Kasumi-1 (cell line): ENCODE results near the gene ANKRD22.

Experiments used
- DNase-seq, 2 experiments: peaks; one replicate each; lab custom pipeline; 2025; lab: John Stamatoyannopoulos, UW

Gene ANKRD22

GRCh38 chr10:88800152-88801125 lies 51.2 kb downstream of the ANKRD22 start:
- DNase-seq, result no peak

DNA sequence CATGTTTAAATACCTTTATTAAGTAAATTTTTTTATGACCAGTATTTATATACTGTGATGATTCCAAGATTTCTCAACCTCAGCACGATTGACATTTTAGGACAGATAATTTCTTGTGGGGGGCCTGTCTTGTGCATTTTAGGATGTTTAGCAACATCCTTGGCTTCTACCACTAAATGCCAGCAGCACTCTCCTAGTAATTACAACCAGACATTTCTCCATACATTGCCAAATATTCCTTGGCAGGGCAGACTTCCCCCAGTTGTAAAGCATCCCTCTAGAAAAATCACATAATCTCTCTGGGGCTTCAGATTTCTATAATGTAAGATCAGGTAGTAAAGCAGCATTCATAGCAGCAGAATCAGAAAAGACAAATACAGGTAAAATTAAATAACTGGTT lies 56.9 kb downstream of the ANKRD22 start:
- no peak for DNase-seq

DNA sequence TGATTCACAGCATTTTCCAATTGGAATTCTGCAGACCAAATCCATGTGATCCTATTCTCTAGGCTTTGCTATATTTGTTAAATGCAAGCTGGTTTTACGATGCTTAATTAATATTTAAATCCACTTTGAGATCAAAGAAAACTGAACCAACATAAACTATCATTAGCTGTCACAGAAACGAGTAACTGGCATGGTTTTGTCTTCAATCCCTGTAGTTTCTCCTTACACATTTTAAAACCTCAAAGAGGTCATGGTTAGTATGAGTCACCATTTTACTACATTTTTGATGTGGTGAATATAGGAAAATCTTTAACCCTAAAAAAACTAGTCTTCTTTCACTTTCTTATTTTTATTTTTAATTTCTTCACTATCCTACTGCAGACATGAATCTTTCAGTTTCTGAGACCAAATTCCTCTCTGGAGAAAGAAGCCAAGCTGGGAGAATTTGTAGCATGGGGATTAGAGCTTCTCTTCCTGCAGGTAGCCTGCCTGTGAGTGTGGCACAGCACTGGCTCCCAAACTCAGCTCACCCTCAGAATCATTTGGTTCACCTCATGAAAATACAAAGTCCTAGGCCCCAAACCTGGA lies 57.8 kb downstream of the ANKRD22 start:
- DNase-seq, result peak; percentile 22 to 31

- peak; percentile 43 to 53 for DNase-seq
Observed at GRCh38 chr10:88792661-88793060, 59.0 kb downstream of the ANKRD22 start.

DNA sequence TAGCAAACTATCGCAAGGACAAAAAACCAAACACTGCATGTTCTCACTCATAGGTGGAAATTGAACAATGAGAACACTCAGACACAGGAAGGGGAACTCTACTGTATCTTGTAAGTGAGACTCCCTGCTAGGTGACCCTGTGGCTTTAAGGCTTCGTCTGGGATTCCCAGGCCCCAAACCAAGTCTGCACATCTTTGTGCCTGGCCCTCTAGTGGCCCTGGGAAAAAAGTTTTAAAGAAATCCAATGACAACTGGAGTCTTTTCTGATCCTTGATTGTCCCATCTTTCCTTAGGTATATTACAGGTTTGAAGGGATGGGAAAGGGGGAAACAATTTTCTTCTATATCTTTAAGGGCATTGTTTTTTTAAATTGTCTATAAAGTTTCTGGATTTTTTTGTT lies 59.7 kb downstream of the ANKRD22 start:
- peak; percentile 69 to 75 for DNase-seq

- no peak for DNase-seq
Observed at GRCh38 chr10:88788924-88789323, 62.7 kb downstream of the ANKRD22 start.

DNA sequence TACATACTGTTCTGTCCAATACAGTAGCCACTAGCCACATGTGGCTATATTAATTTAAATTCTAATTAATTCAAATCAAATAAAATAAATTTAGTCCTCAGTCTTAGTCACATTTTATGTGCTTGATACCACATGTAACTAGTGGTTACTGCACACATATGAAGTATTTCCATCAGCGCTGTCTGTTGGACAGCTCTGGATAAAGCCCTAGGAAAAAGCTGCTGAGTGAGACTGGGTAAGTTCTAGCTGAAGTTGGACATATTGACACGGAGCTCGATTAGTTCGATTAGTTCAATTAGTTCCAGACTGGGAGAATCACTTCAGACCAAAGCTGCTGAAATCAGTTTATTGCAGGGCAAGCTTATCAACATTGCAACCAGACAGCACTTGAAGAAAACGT lies 64.2 kb downstream of the ANKRD22 start:
- no peak for DNase-seq

DNA sequence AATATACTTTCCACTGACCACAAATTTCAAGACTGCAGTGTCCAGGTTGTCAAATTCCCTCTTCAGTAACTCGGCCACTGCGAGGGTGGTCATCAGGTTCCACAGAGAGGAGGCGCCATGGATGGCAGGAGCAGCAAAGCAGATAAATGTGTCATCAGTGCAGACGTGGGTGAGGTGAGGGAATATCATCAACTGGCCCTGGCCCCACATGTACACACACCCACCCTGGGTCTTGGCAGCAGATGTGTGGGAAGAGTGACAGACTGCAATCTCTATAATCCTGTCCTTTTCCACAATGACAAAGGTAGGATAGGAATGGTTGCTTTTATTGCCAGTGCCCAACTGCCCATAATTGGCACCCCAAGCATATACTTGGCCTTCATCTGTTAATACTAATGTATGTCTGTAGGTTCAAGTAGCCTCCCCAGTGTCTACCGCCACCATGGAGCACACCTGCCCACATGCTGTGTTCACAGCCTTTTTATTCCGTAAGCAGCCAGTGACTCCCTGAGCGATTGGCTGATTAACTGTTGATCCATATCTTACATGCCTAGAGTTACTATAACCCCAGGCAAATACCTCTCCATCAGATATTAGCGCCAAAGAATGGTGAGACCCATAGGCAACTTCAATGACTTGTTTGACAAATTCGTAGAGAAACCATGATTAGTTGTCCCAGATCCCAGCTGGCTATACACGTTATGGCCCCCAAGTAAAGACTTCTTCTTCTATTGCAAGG lies 65.4 kb downstream of the ANKRD22 start:
- no peak for DNase-seq

GRCh38 chr10:88783724-88784123 lies 67.9 kb downstream of the ANKRD22 start:
- DNase-seq, result no peak

DNA sequence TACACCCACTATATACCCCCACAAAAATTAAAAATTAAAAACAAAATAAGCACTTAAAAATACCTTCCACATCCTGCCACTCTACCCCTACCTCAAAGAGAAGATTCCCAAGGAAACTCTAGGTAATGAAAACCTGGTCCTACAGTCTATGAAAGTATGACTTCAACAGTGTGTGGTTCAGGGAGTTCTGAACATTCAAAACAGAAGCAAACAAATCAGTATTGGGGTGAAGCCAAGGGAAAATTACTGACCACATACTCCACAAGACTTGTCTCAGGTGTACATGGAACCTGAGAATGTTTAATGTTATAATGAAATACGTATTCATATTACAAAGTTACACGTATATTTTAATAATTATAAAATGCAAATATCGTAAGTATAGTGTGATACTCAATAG lies 69.4 kb downstream of the ANKRD22 start:
- DNase-seq, result no peak

GRCh38 chr10:88781206-88781605 lies 70.4 kb downstream of the ANKRD22 start:
- DNase-seq, result no peak
